ENCODE results near the gene ACTN4.

- TF ChIP-seq, protein P1, sequence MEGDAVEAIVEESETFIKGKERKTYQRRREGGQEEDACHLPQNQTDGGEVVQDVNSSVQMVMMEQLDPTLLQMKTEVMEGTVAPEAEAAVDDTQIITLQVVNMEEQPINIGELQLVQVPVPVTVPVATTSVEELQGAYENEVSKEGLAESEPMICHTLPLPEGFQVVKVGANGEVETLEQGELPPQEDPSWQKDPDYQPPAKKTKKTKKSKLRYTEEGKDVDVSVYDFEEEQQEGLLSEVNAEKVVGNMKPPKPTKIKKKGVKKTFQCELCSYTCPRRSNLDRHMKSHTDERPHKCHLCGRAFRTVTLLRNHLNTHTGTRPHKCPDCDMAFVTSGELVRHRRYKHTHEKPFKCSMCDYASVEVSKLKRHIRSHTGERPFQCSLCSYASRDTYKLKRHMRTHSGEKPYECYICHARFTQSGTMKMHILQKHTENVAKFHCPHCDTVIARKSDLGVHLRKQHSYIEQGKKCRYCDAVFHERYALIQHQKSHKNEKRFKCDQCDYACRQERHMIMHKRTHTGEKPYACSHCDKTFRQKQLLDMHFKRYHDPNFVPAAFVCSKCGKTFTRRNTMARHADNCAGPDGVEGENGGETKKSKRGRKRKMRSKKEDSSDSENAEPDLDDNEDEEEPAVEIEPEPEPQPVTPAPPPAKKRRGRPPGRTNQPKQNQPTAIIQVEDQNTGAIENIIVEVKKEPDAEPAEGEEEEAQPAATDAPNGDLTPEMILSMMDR (IDR thresholded peaks at IDR 0.05) = no peak
- no peak for TF ChIP-seq POLR2AphosphoS5 (IDR thresholded peaks at IDR 0.05; ENCODE audit: low read depth, low read length)
Observed at GRCh38 chr19:38661996-38662395, 14.5 kb downstream of the ACTN4 start.

Data from Panc1 (cell line).